ENCODE data around the gene SH2D1B. TPM values are rescaled to one million over a fixed set of nuclear protein-coding genes. Genes with fewer than 3 reads are reported as not detected.

Gene SH2D1B
- total and polyA plus RNA-seq, 2 donors (not counting 3 experiments of a cell fraction or from before 2014, with no cell fraction given), result not detected

DNA sequence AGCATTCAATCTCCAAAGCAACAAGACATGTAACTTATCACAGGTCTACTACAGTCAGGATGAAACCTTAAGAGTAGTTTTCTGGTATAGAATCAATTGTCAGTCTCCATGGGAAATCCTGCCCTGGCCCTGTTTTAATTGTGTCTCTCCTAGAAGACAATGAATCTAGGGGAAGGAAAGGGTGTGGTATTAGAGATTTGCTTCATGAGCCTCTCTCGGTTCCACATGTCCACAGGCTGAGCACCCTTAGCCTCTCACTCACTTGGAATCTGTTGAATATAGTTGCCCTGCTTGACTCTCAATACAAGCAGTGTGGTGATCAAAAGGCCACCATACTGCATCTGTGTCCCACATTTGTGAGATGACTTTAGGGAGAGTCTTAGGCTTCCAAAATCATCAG is 53.0 kb downstream of the SH2D1B start:
- Histone ChIP-seq H3K27me3 (ENCODE audit: control insufficient read depth in 2 of 2, insufficient read depth in 2 of 2, low read length in 2 of 2) (no peaks in the 10 kb centered on the region), H3K4me1 (ENCODE audit: control insufficient read depth, extremely low read depth, insufficient read depth, low read length) (peaks cover 6% of the 10 kb centered on the region), H3K9me3 (replicated peaks; ENCODE audit: control insufficient read depth, insufficient read depth, low read length) (no peaks in the 10 kb centered on the region), H4K20me1 (replicated peaks; ENCODE audit: control insufficient read depth, extremely low read depth, insufficient read depth, low read length) (no peaks in the 10 kb centered on the region), H3K4me2 (ENCODE audit: insufficient read depth, low read length) (no peak overlapping the region), H3K9me1 (replicated peaks; ENCODE audit: control insufficient read depth, extremely low read depth, insufficient read depth, low read length) (no peaks in the 10 kb centered on the region), H3K27ac (ENCODE audit: insufficient read depth, low read depth, low read length) (no peak overlapping the region), H3K4me3 (replicated peaks in 1 of 3; ENCODE audit: insufficient read depth in 1 of 3, low read depth in 1 of 3, low read length in 3 of 3) (no peak overlapping the region), H3K79me2 (ENCODE audit: control insufficient read depth, insufficient read depth, low read length) (no peaks in the 10 kb centered on the region), H3K36me3 (ENCODE audit: control insufficient read depth in 2 of 2, extremely low read depth in 1 of 2, insufficient read depth in 2 of 2, low read length in 2 of 2) (peaks cover 0 to 9% of the 10 kb centered on the region in 2 experiments), H3K9ac (replicated peaks; ENCODE audit: extremely low read depth, insufficient read depth, low read length) (no peak overlapping the region), H2AFZ (ENCODE audit: low read depth, low read length) (no peak overlapping the region)
- FAIRE-seq (no peak), DNase-seq (ENCODE audit: low read depth, low spot score) (no peak)
- dilution Hi-C loops (cut with MboI; ENCODE audit: extremely low pct_ligation_motif_present, low sequenced_read_pairs), result no loop called here
- intact Hi-C loops (cut with micrococcal nuclease), result no loop called here
- POLR2A ChIA-PET, result interaction anchor here (0.7 kb wide), 1 partner anchor 355 kb away, joined by 3 read pairs; no protein-coding TSS in a partner anchor
- no TSS peak for BruUV-seq (replicated peaks)
- CTCF ChIA-PET, result no interaction called here
- TF ChIP-seq GATA2 (IDR thresholded peaks at IDR 0.05; ENCODE audit: insufficient read depth, insufficient read length, low read depth, low read length), result no peak
- TF ChIP-seq, protein P1, sequence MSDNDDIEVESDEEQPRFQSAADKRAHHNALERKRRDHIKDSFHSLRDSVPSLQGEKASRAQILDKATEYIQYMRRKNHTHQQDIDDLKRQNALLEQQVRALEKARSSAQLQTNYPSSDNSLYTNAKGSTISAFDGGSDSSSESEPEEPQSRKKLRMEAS (IDR thresholded peaks at IDR 0.05; ENCODE audit: insufficient read depth, insufficient read length), result no peak
- TF ChIP-seq, protein P2, sequence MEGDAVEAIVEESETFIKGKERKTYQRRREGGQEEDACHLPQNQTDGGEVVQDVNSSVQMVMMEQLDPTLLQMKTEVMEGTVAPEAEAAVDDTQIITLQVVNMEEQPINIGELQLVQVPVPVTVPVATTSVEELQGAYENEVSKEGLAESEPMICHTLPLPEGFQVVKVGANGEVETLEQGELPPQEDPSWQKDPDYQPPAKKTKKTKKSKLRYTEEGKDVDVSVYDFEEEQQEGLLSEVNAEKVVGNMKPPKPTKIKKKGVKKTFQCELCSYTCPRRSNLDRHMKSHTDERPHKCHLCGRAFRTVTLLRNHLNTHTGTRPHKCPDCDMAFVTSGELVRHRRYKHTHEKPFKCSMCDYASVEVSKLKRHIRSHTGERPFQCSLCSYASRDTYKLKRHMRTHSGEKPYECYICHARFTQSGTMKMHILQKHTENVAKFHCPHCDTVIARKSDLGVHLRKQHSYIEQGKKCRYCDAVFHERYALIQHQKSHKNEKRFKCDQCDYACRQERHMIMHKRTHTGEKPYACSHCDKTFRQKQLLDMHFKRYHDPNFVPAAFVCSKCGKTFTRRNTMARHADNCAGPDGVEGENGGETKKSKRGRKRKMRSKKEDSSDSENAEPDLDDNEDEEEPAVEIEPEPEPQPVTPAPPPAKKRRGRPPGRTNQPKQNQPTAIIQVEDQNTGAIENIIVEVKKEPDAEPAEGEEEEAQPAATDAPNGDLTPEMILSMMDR (IDR thresholded peaks at IDR 0.05; ENCODE audit: extremely low read depth in 1 of 2, insufficient read depth in 1 of 2, low read depth in 1 of 2, low read length in 2 of 2), result no peak
- TF ChIP-seq EZH2 (IDR thresholded peaks at IDR 0.05; ENCODE audit: borderline replicate concordance, low read depth, low read length, severe bottlenecking), result no peak
- no peak for TF ChIP-seq POLR2AphosphoS5 (IDR thresholded peaks at IDR 0.05; ENCODE audit: insufficient read depth, low read depth, low read length)
- no peak for TF ChIP-seq MYC (IDR thresholded peaks at IDR 0.05; ENCODE audit: low read depth, low read length)
- TF ChIP-seq POLR2A (IDR thresholded peaks at IDR 0.05; ENCODE audit: low read depth, low read length), result no peak
- no peak for TF ChIP-seq JUN (IDR thresholded peaks at IDR 0.05; ENCODE audit: borderline replicate concordance, insufficient read depth, insufficient read length, low read depth)
- TF ChIP-seq FOS (IDR thresholded peaks at IDR 0.05; ENCODE audit: borderline replicate concordance, insufficient read depth, low read length), result no peak
